ENCODE measurements around the gene TNRC6B.

GRCh38 chr22:40194656-40195055 lies 16.9 kb downstream of the TNRC6B start:
- TF ChIP-seq CTCF (conservative IDR thresholded peaks at IDR 0.05; ENCODE audit: low read depth in 2 of 2) (no peak), REST (IDR thresholded peaks at IDR 0.05; ENCODE audit: unreplicated experiment) (no peak), POLR2AphosphoS5 (IDR thresholded peaks at IDR 0.05; ENCODE audit: low read depth) (no peak), EZH2 (IDR thresholded peaks at IDR 0.05; ENCODE audit: low read depth, unreplicated experiment) (no peak), CREB1 (CRISPR knock-in tag; IDR thresholded peaks at IDR 0.05; ENCODE audit: low read depth) (no peak), ETS1 (IDR thresholded peaks at IDR 0.05) (no peak)

Measured in GM23338 (cell line).